NT2/D1 (cell line): ENCODE measurements around the gene TSPEAR.

Experiments
- DNase-seq: peaks from one replicate; pipeline ENCODE4 v3.0.0-alpha.2; 2011; ENCODE audit warnings: low read depth, low spot score
- H3K27me3 ChIP-seq: 2 replicates; pipeline ENCODE4 v1.6.0; 2011; ENCODE audit warnings: mild to moderate bottlenecking; ENCODE audit not compliant: insufficient read length, insufficient read depth
- H3K36me3 ChIP-seq: 2 replicates; pipeline ENCODE4 v1.6.1; 2011; ENCODE audit warnings: mild to moderate bottlenecking, low read length, mixed read lengths; ENCODE audit not compliant: insufficient read depth, insufficient read length
- H3K4me1 ChIP-seq: 2 replicates; pipeline ENCODE4 v1.5.1; 2011; ENCODE audit not compliant: insufficient read depth, insufficient read length
- H3K4me3 ChIP-seq: 2 replicates; pipeline ENCODE4 v1.5.1; 2011; ENCODE audit warnings: low read depth; ENCODE audit not compliant: insufficient read length
- H3K9ac ChIP-seq: 2 replicates; pipeline ENCODE4 v1.6.0; 2011; ENCODE audit warnings: low read depth; ENCODE audit not compliant: insufficient read length
- H3K9me3 ChIP-seq: 2 replicates; pipeline ENCODE4 v1.5.1; 2011; ENCODE audit warnings: mild to moderate bottlenecking, low read length; ENCODE audit not compliant: insufficient read depth
- SUZ12 ChIP-seq: IDR thresholded peaks from 2 replicates; pipeline ENCODE4 v1.6.1; 2011; ENCODE audit not compliant: insufficient read length, insufficient read depth; ENCODE audit errors: extremely low read depth
- YY1 ChIP-seq: IDR thresholded peaks from 2 replicates; pipeline ENCODE4 v1.6.1; 2011; ENCODE audit not compliant: insufficient read length, insufficient read depth
- ZNF274 ChIP-seq: IDR thresholded peaks from 2 replicates; pipeline ENCODE4 v1.6.1; 2011; ENCODE audit warnings: mild to moderate bottlenecking, low read depth, low read length

TSPEAR gene

GRCh38 chr21:44514746-44515358, 196.5 kb downstream of the TSPEAR start:
- no peak overlapping the region for H3K4me3 ChIP-seq
- peaks cover 17% of the 10 kb centered on the region for H3K4me1 ChIP-seq
- H3K27me3 ChIP-seq: peaks cover 8% of the 10 kb centered on the region
- peaks cover 10% of the 10 kb centered on the region; the same call in 1 of the 2 replicates for H3K9me3 ChIP-seq
- no peak for DNase-seq
- H3K9ac ChIP-seq: no peak overlapping the region
- TF ChIP-seq YY1 (no peak), SUZ12 (no peak), ZNF274 (no peak)
- H3K36me3 ChIP-seq: no peaks in the 10 kb centered on the region

GRCh38 chr21:44514218-44514520, 197.2 kb downstream of the TSPEAR start:
- Histone ChIP-seq H3K4me3 (no peak overlapping the region), H3K27me3 (peaks cover 8% of the 10 kb centered on the region), H3K9me3 (peaks cover 5% of the 10 kb centered on the region; the same call in 1 of the 2 replicates), H3K9ac (no peak overlapping the region), H3K36me3 (no peaks in the 10 kb centered on the region), H3K4me1 (peaks cover 13% of the 10 kb centered on the region)
- no peak for TF ChIP-seq ZNF274
- TF ChIP-seq YY1: no peak
- TF ChIP-seq SUZ12: no peak
- DNase-seq: no peak

- DNase-seq: no peak
Measured at GRCh38 chr21:44513389-44514217, 197.8 kb downstream of the TSPEAR start.

GRCh38 chr21:44512496-44513388, 198.6 kb downstream of the TSPEAR start:
- H3K4me1 ChIP-seq: peaks cover 13% of the 10 kb centered on the region
- H3K36me3 ChIP-seq: no peaks in the 10 kb centered on the region
- no peak overlapping the region for H3K4me3 ChIP-seq
- peaks cover 8% of the 10 kb centered on the region for H3K27me3 ChIP-seq
- no peak overlapping the region for H3K9ac ChIP-seq
- H3K9me3 ChIP-seq: peaks cover 5% of the 10 kb centered on the region; the same call in 1 of the 2 replicates
- TF ChIP-seq ZNF274 (no peak), SUZ12 (no peak), YY1 (no peak)
- DNase-seq: no peak

More at GRCh38 chr21:44513389-44514217, 197.8 kb downstream of the TSPEAR start:
- TF ChIP-seq SUZ12: no peak
- no peak for TF ChIP-seq YY1
- TF ChIP-seq ZNF274: no peak
- Histone ChIP-seq H3K4me1 (peaks cover 13% of the 10 kb centered on the region), H3K9me3 (peaks cover 5% of the 10 kb centered on the region; the same call in 1 of the 2 replicates), H3K9ac (no peak overlapping the region), H3K36me3 (no peaks in the 10 kb centered on the region), H3K4me3 (no peak overlapping the region), H3K27me3 (peaks cover 8% of the 10 kb centered on the region)

- Histone ChIP-seq H3K36me3 (no peaks in the 10 kb centered on the region), H3K4me3 (no peak overlapping the region), H3K4me1 (peaks cover 13% of the 10 kb centered on the region), H3K27me3 (peaks cover 8% of the 10 kb centered on the region), H3K9ac (no peak overlapping the region), H3K9me3 (no peaks in the 10 kb centered on the region)
- DNase-seq: no peak
- TF ChIP-seq YY1: no peak
- TF ChIP-seq ZNF274: no peak
- TF ChIP-seq SUZ12: no peak
Measured at GRCh38 chr21:44511938-44512275, 199.5 kb downstream of the TSPEAR start.

GRCh38 chr21:44511219-44511937, 200.0 kb downstream of the TSPEAR start:
- Histone ChIP-seq H3K36me3 (no peaks in the 10 kb centered on the region), H3K4me1 (peaks cover 14% of the 10 kb centered on the region), H3K4me3 (no peak overlapping the region), H3K9ac (peak overlapping the region; percentile 57), H3K27me3 (peaks cover 8% of the 10 kb centered on the region), H3K9me3 (no peaks in the 10 kb centered on the region)
- TF ChIP-seq ZNF274 (no peak), YY1 (no peak), SUZ12 (no peak)
- DNase-seq: no peak
